MCF 10A (cell line): ENCODE data around the gene TBC1D22B. TPM values are rescaled to one million over a fixed set of nuclear protein-coding genes. Genes with fewer than 3 reads are reported as not detected.

Experiments
- BruUV-seq: library from RNA; stranded (reverse); fragments of 400-500 nt; replicated peaks from 2 replicates; lab custom pipeline; 2021; lab: Mats Ljungman, UMichigan
- CTCF ChIA-PET: fragments of 300-600 bp; sonication (Branson Sonifier 250); formaldehyde crosslinking; extraction: SDS; loops from one replicate; lab custom pipeline; 2021; ENCODE audit warnings: antibody characterized with exemption, inconsistent platforms; lab: Yijun Ruan, JAX
- POLR2A ChIA-PET: fragments of 300-600, 350-650 bp; sonication (Branson Sonifier 250); formaldehyde crosslinking; extraction: SDS; loops from one replicate; lab custom pipeline; 2020; ENCODE audit warnings: antibody characterized with exemption, inconsistent platforms; lab: Yijun Ruan, JAX
- DNase-seq: peaks from one replicate; pipeline ENCODE4 v3.0.0-alpha.2; 2018; ENCODE audit not compliant: unreplicated experiment
- H3K27ac Mint-ChIP-seq: one replicate; pipeline ENCODE4 v1.8.0; 2022; ENCODE audit warnings: mild to moderate bottlenecking, low read depth, mixed read lengths; ENCODE audit not compliant: unreplicated experiment
- H3K27me3 Mint-ChIP-seq: one replicate; pipeline ENCODE4 v1.8.0; 2022; ENCODE audit warnings: mixed read lengths; ENCODE audit not compliant: insufficient read depth, unreplicated experiment
- H3K36me3 Mint-ChIP-seq: one replicate; pipeline ENCODE4 v1.8.0; 2022; ENCODE audit warnings: mild to moderate bottlenecking, moderate library complexity, mixed read lengths; ENCODE audit not compliant: insufficient read depth, unreplicated experiment
- H3K4me1 Mint-ChIP-seq: one replicate; pipeline ENCODE4 v1.8.0; 2022; ENCODE audit warnings: mixed read lengths; ENCODE audit not compliant: insufficient read depth, unreplicated experiment
- H3K4me3 Mint-ChIP-seq: one replicate; pipeline ENCODE4 v1.8.0; 2022; ENCODE audit warnings: mild to moderate bottlenecking, moderate library complexity, mixed read lengths; ENCODE audit not compliant: unreplicated experiment
- H3K9me3 Mint-ChIP-seq: one replicate; pipeline ENCODE4 v1.8.0; 2022; ENCODE audit warnings: mixed read lengths; ENCODE audit not compliant: unreplicated experiment
- intact Hi-C: fragments of 100-400 bp; cut with micrococcal nuclease; formaldehyde crosslinking; loops from 2 replicates; pipeline ENCODE4 v1.14.1; 2022
- total RNA-seq: library from RNA; stranded (reverse); gene quantifications from 2 replicates; pipeline ENCODE4 v1.2.3, GENCODE V29; 2022
- TF ChIP-seq, protein P1 (sequence below): fragments of 200-600 bp; IDR thresholded peaks from one replicate; pipeline ENCODE4 v1.8.0; 2022; ENCODE audit warnings: antibody characterized with exemption, mild to moderate bottlenecking; ENCODE audit not compliant: unreplicated experiment

Gene TBC1D22B
- total RNA-seq, 1 experiment from 2014 or later: 12.9 TPM

GRCh38 chr6:37259191-37259590 lies 1.6 kb downstream of the TBC1D22B start:
- Mint-ChIP-seq H3K4me3 (peak overlapping the region; percentile 96), H3K27me3 (no peaks in the 10 kb centered on the region), H3K27ac (peak overlapping the region; percentile 96), H3K36me3 (peaks cover 26% of the 10 kb centered on the region), H3K4me1 (peaks cover 35% of the 10 kb centered on the region), H3K9me3 (no peaks in the 10 kb centered on the region)
- ChIA-PET CTCF (interaction anchor here (0.7 to 1.9 kb wide), 2 partner anchors 15 to 87 kb away, joined by 3 to 6 read pairs; no protein-coding TSS in a partner anchor), POLR2A (interaction anchor here (0.5 to 8.2 kb wide), 8 partner anchors 13 to 203 kb away, joined by 3 to 110 read pairs (median 5); partner anchors contain the start of gene RNF8)
- TF ChIP-seq, protein P1, sequence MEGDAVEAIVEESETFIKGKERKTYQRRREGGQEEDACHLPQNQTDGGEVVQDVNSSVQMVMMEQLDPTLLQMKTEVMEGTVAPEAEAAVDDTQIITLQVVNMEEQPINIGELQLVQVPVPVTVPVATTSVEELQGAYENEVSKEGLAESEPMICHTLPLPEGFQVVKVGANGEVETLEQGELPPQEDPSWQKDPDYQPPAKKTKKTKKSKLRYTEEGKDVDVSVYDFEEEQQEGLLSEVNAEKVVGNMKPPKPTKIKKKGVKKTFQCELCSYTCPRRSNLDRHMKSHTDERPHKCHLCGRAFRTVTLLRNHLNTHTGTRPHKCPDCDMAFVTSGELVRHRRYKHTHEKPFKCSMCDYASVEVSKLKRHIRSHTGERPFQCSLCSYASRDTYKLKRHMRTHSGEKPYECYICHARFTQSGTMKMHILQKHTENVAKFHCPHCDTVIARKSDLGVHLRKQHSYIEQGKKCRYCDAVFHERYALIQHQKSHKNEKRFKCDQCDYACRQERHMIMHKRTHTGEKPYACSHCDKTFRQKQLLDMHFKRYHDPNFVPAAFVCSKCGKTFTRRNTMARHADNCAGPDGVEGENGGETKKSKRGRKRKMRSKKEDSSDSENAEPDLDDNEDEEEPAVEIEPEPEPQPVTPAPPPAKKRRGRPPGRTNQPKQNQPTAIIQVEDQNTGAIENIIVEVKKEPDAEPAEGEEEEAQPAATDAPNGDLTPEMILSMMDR: no peak
- no TSS peak for BruUV-seq
- intact Hi-C loops: no loop called here
- no peak for DNase-seq

DNA sequence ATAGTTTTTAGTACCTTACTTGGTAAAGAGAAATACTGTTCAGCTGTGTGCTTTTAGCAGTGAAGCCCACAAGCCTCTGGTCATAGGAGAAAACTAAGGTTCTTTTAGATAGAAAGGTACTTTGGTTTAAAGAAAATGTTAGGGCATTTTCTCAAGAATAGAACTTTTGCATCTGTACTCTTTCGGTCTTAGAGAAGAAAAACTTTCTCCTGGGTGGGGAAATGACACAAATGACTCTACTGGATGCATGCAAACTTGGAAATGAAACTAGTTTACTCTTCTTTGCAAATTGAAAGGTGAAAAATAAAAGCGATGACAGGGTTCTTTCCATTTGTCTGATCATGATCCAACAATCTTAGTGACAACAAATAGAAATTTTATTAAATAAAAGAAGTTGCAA lies 2.5 kb downstream of the TBC1D22B start:
- no peak overlapping the region for H3K27ac Mint-ChIP-seq
- no peaks in the 10 kb centered on the region for H3K27me3 Mint-ChIP-seq
- DNase-seq: no peak
- no TSS peak for BruUV-seq
- H3K4me1 Mint-ChIP-seq: peaks cover 35% of the 10 kb centered on the region
- H3K9me3 Mint-ChIP-seq: no peaks in the 10 kb centered on the region
- intact Hi-C loops: no loop called here
- CTCF ChIA-PET: no interaction called here
- TF ChIP-seq, protein P1: no peak
- no peak overlapping the region for H3K4me3 Mint-ChIP-seq
- H3K36me3 Mint-ChIP-seq: peaks cover 23% of the 10 kb centered on the region
- POLR2A ChIA-PET: interaction anchor here (3.5 to 8.2 kb wide), 3 partner anchors 14 to 20 kb away, joined by 21 to 110 read pairs (median 70); no protein-coding TSS in a partner anchor

DNA sequence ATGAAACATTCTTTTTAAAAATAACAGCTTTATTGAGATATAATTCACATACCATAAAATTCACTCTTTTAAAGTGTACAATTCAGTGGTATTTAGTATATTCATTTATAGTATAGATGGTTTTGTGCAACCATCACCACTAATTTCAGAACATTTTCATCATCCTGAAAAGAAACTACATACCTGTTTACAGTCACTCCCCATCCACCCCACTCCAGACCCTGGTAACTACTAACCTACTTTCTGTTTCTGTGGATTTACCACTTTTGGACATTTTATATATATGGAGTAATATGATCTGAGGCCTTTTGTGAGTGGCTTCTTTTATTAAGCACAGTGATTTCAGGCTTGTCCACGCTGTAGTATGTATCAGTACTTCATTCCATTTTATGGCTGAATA lies 2.9 kb downstream of the TBC1D22B start:
- intact Hi-C loops: no loop called here
- CTCF ChIA-PET: no interaction called here
- no TSS peak for BruUV-seq
- Mint-ChIP-seq H3K9me3 (no peaks in the 10 kb centered on the region), H3K27me3 (no peaks in the 10 kb centered on the region), H3K27ac (no peak overlapping the region), H3K4me1 (peaks cover 35% of the 10 kb centered on the region), H3K36me3 (peaks cover 23% of the 10 kb centered on the region), H3K4me3 (no peak overlapping the region)
- no peak for DNase-seq
- POLR2A ChIA-PET: interaction anchor here (5.7 to 8.2 kb wide), 2 partner anchors 14 to 20 kb away, joined by 70 to 110 read pairs; no protein-coding TSS in a partner anchor
- TF ChIP-seq, protein P1: no peak

- no peak for DNase-seq
- Mint-ChIP-seq H3K4me3 (no peak overlapping the region), H3K4me1 (peaks cover 35% of the 10 kb centered on the region), H3K9me3 (no peaks in the 10 kb centered on the region), H3K27me3 (no peaks in the 10 kb centered on the region), H3K27ac (peak overlapping the region; percentile 32), H3K36me3 (peaks cover 27% of the 10 kb centered on the region)
- ChIA-PET POLR2A (interaction anchor here (0.6 to 1.1 kb wide), 3 partner anchors 16 to 103 kb away, joined by 3 to 6 read pairs (median 3); no protein-coding TSS in a partner anchor), CTCF (interaction anchor here (0.8 to 1.1 kb wide), 2 partner anchors 19 to 376 kb away, joined by 3 to 5 read pairs; no protein-coding TSS in a partner anchor)
- no TSS peak for BruUV-seq
- TF ChIP-seq, protein P1: no peak
- intact Hi-C loops: no loop called here
Observed at GRCh38 chr6:37261198-37261597, 3.6 kb downstream of the TBC1D22B start.
